ENCODE data around the gene LEMD2.

The LEMD2 gene

GRCh38 chr6:33819021-33819420 is 30.1 kb upstream of the LEMD2 start:
- DNase-seq, result no peak

- no peak for DNase-seq
These were observed 29.4 kb upstream of the LEMD2 start for GRCh38 chr6:33818293-33818692.

GRCh38 chr6:33817489-33817888 is 28.6 kb upstream of the LEMD2 start:
- DNase-seq, result no peak

GRCh38 chr6:33816911-33817310 is 28.0 kb upstream of the LEMD2 start:
- DNase-seq, result no peak

GRCh38 chr6:33815854-33816253 is 26.9 kb upstream of the LEMD2 start:
- peak; percentile 8 for DNase-seq

- DNase-seq, result no peak
These were observed 25.4 kb upstream of the LEMD2 start for GRCh38 chr6:33813990-33814985.

GRCh38 chr6:33813246-33813904 is 24.4 kb upstream of the LEMD2 start:
- DNase-seq, result no peak

- DNase-seq, result no peak
These were observed 23.7 kb upstream of the LEMD2 start for GRCh38 chr6:33812669-33813068.

GRCh38 chr6:33809594-33809993 is 20.7 kb upstream of the LEMD2 start:
- DNase-seq, result peak; percentile 58

- no peak for DNase-seq
These were observed 19.8 kb upstream of the LEMD2 start for GRCh38 chr6:33808641-33809180.

- no peak for DNase-seq
These were observed 18.7 kb upstream of the LEMD2 start for GRCh38 chr6:33807606-33808005.

- DNase-seq, result no peak
These were observed 17.9 kb upstream of the LEMD2 start for GRCh38 chr6:33806841-33807240.

- no peak for DNase-seq
These were observed 14.7 kb upstream of the LEMD2 start, which contains the start of gene MLN for GRCh38 chr6:33803571-33804053. Gene MLN (minus strand): TSS chr6:33804003. CDS start chr6:33801163, 2,840 bp downstream.

GRCh38 chr6:33802186-33802958 is 13.4 kb upstream of the LEMD2 start:
- DNase-seq, result no peak

- no peak for DNase-seq
These were observed 12.7 kb upstream of the LEMD2 start for GRCh38 chr6:33801611-33802010.

GRCh38 chr6:33800248-33800969 is 11.5 kb upstream of the LEMD2 start:
- DNase-seq, result no peak

- no peak for DNase-seq
These were observed 10.7 kb upstream of the LEMD2 start for GRCh38 chr6:33799454-33800113.

GRCh38 chr6:33798343-33798848 is 9.5 kb upstream of the LEMD2 start:
- DNase-seq, result no peak

- DNase-seq, result no peak
These were observed 8.9 kb upstream of the LEMD2 start for GRCh38 chr6:33797626-33798342.

GRCh38 chr6:33794910-33795623 is 6.1 kb upstream of the LEMD2 start:
- no peak for DNase-seq
